RCC 7860 (cell line): ENCODE results near the gene TMEM51.

ENCODE experiments used
- DNase-seq: peaks from one replicate; pipeline ENCODE4 v3.0.0-alpha.2; 2015; ENCODE audit warnings: low spot score
- FAIRE-seq: peaks from 2 replicates; lab custom pipeline; 2012; peaks lifted over from hg19 to GRCh38; lab: Jason Lieb, UNC

Gene TMEM51

GRCh38 chr1:15191770-15192169, 38.2 kb downstream of the TMEM51 start:
- DNase-seq (no peak), FAIRE-seq (no peak)

DNA sequence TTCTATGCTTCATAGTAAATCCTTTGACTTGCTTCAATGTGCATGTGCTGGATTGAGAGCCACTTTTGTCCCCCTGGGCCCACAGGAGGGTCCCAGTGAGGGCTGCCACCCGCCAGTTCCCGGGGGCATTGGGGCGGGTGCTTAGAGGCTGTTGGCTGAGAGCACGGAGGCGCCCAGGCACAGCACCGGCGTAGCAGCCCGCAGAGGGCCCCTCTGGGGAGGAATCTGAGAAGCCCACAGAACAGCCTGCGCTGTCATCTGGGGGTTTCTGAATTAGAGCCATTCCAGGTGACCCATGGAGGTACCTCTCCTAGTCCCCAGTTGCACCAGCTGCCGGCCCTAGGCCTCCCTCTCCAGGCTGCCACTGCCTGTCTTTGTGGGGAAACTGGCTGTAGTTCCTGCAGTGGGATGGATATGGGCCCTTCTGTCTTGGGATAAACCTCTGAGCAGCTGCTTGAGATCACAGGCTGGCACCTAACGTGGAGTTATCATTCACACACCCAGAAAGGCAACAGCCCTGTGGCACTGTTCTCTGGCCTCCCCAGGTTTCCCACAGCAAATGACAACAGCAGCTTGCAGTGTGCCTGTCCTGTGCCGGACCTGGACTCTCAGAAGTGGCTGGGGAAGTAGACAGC, 39.5 kb downstream of the TMEM51 start:
- FAIRE-seq: no peak
- DNase-seq: no peak

GRCh38 chr1:15195420-15196052, 42.0 kb downstream of the TMEM51 start:
- FAIRE-seq (no peak), DNase-seq (no peak)

DNA sequence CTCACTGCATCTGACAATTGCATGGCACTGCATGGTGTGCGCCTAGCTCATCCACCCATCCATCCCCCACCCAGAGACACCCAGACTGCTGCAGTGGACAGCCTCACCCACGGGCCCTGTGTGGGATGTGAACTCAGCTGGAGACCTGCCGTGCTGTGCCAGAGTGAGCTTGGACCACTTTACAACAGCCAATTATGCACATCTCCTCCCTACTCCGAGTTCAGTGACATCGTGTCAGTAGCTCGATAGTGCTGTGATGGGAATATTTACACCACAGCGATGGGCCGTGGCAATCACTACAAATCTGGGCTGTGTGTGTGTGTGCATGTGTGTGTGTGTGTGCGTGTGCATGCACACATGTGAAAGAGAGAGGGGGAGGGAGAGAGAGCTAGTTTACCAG, 42.5 kb downstream of the TMEM51 start:
- no peak for FAIRE-seq
- no peak for DNase-seq

DNA sequence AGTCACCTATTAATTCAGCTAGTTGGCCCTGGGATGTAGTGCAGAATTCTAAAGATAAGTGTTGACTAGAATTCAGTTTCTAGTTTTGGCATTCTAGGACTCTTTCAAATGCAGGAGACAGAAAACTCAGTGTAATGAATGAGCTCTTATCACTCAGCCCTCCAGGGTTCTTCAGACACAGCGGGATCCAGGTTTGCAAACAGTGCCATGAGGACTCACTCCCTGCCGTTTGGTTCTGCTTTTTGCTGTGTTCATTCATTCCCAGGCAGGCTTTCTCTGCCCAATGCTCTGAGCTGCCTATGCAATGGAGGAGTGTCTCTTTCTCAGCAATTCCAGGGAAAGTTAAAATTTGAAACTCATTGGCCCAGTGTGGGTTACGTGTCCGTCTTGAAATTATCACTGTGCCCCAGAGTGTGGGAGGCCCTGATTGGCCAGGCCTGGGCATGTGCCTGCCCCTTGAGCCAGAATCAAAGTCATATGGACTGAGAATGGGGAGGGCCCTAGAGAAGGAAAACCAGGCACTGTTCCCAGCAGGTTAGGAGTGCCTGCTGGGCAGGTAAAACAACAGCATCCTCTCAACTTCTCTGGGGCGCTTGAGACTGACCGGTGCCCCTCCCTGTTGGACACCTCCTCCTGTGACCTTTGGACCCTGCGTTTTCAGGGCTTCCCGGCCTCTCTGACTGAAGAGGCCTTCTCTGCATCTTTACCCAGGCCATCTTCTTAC, 43.4 kb downstream of the TMEM51 start:
- no peak for FAIRE-seq

DNA sequence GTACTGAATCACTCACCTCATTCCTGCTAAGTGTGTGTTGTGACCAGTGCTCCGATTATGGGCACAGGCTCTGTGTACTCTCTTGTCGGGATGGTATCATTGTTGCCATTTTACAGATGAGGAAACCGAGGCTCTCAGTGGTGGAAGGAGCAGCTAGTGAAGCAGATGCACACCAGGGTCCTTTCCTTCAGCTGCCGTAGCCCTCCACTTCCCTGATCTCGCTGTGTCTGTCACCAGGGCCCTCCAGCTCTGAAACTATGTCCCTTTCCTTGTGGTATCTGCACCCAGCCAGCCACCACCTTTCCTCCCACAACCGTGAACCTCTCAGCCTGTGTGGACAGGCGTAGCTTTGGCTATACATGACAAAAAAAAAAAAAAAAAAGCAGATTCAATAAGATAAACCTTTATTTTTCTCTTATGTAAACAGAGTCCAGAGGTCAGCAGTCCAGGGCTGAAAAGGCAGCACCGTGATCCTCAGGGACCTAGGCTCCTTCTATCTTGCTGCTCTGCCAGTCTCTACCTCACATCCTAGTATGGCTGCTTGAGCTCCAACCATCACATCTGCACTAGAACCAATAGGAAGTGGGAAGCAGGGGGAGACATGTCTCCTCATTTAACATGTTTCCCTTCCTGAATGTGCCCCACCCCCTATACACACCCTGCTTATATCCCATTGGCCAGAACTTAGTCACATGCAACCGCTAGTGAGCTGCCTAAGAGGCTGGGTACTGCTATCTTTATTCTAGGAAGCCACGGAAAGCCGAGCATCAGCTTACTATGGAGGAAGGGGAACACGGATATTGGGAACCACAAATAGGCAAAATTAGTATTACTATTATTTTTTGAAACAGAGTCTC, 44.3 kb downstream of the TMEM51 start:
- FAIRE-seq (no peak), DNase-seq (no peak)

More for the DNA sequence above, 43.4 kb downstream of the TMEM51 start:
- no peak for DNase-seq

- DNase-seq (no peak), FAIRE-seq (no peak)
Measured at GRCh38 chr1:15198684-15199083, 45.1 kb downstream of the TMEM51 start.

DNA sequence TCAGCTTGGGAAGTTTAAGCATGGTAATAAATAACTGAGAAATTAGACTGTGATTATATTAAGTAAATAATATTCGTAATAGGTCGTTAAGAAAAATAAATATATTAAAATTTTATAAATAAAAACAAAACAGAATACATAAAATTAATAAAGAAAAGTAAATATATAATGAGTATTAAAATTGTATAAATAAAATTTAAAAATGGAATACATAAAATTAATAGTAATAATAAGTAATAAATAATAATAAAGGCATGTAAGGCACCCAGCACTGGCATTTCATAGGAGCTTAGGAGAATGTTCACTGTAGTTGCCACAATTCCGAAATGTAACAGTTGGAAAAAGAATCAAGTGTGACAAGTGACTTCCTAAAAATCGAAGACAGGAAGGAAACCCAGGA, 47.7 kb downstream of the TMEM51 start:
- FAIRE-seq (no peak), DNase-seq (no peak)

- DNase-seq (peak; percentile 47), FAIRE-seq (peak; percentile 84)
Measured at GRCh38 chr1:15201849-15202551, 48.5 kb downstream of the TMEM51 start.

- FAIRE-seq (no peak), DNase-seq (no peak)
Measured at GRCh38 chr1:15204931-15205330, 51.4 kb downstream of the TMEM51 start.

- FAIRE-seq (no peak), DNase-seq (no peak)
Measured at GRCh38 chr1:15205586-15206346, 52.2 kb downstream of the TMEM51 start.

- FAIRE-seq (no peak), DNase-seq (no peak)
Measured at GRCh38 chr1:15206418-15207030, 53.0 kb downstream of the TMEM51 start.

- DNase-seq: no peak
- FAIRE-seq: no peak
Measured at GRCh38 chr1:15207031-15207828, 53.7 kb downstream of the TMEM51 start.

GRCh38 chr1:15207829-15208429, 54.4 kb downstream of the TMEM51 start:
- DNase-seq: no peak
- no peak for FAIRE-seq

- FAIRE-seq: no peak
- no peak for DNase-seq
Measured at GRCh38 chr1:15210651-15211375, 57.3 kb downstream of the TMEM51 start.

GRCh38 chr1:15211424-15211823, 57.9 kb downstream of the TMEM51 start:
- no peak for FAIRE-seq
- no peak for DNase-seq

DNA sequence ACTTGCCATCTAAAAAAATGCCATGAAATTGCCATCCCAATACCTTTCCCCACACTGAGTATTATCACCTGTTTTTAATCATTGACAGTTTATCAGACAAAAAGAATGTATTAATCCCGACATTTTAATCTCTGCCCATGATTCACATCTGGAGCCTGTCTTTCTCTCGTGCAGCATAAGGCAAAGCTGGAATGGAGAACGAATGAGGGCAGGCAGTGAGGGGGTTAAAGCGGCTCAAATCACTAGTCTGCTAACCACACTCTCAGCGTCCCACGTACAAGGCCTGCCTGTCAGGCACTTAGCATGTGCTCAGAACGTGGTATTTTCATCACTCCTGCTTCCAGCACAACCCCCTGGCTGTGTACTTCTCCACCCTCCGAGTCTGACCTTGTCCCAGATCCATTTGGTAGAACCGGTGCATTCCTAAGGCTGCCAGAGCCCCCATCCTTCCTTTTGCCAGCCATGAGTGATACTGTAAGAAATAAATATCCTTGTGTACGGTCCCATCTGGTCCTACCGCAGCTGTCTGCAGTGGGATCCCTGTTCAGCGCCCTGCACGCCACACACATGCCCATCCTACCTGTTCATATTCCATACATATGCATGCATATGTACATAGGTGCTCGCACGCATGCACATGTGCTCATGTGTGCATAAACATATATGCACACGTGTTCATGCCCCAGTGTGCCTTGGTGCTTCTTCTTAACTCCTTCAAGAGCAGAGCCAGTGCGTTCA, 58.8 kb downstream of the TMEM51 start:
- DNase-seq (no peak), FAIRE-seq (no peak)
